Body of pancreas (tissue), 4 donors: ENCODE measurements around the gene GTPBP6.
"Not testable (repeated sequence)": the region's sequence is repeated elsewhere in the genome, so short reads cannot be mapped to it uniquely, and the experiment has no call there.

ENCODE experiments used
- POLR2A ChIP-seq, 3 donors: fragments of 450-650 bp; IDR thresholded peaks; one replicate each; pipeline ENCODE4 v1.6.1; 2016; ENCODE audit warnings: antibody characterized with exemption in 3 of 3, mild to moderate bottlenecking in 2 of 3
- TF ChIP-seq, protein P1 (sequence below), 7 experiments: fragments of 450-650 bp in 4 of 7; fragments of 200-600 bp in 3 of 7; sonication (generic) in 3 of 7; IDR thresholded peaks; one replicate each; pipeline ENCODE4 v1.5.1; 2016 to 2019; ENCODE audit warnings: antibody characterized with exemption in 7 of 7

DNA sequence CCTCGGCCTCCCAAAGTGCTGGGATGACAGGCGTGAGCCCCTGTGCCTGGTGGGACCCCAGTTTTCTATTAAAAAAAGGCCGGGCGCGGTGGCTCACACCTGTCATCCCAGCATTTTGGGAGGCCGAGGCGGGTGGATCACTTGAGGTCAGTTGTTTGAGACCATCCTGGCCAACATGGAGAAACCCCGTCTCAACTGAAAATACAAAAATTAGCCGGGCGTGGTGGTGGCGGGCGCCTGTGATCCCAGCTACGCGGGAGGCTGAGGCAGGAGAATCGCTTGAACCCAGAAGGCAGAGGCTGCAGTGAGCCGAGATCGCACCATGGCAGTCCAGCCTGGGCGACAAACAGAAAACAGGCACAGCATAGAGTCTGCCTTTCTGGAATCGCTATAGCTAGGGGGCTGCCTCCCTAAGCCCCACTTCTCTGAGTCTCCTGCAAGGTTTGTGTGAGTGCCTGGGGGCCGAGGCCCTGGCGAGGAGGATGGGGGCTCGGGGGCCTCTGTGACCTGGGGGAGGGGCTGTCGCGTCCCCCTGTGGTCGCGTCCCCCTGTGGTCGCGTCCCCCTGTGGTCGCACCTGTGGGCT lies 11.6 kb upstream of the GTPBP6 start:
- TF ChIP-seq, protein P1, sequence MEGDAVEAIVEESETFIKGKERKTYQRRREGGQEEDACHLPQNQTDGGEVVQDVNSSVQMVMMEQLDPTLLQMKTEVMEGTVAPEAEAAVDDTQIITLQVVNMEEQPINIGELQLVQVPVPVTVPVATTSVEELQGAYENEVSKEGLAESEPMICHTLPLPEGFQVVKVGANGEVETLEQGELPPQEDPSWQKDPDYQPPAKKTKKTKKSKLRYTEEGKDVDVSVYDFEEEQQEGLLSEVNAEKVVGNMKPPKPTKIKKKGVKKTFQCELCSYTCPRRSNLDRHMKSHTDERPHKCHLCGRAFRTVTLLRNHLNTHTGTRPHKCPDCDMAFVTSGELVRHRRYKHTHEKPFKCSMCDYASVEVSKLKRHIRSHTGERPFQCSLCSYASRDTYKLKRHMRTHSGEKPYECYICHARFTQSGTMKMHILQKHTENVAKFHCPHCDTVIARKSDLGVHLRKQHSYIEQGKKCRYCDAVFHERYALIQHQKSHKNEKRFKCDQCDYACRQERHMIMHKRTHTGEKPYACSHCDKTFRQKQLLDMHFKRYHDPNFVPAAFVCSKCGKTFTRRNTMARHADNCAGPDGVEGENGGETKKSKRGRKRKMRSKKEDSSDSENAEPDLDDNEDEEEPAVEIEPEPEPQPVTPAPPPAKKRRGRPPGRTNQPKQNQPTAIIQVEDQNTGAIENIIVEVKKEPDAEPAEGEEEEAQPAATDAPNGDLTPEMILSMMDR (IDR thresholded peaks at IDR 0.05), result not testable (repeated sequence)
- not testable (repeated sequence) for TF ChIP-seq POLR2A (IDR thresholded peaks at IDR 0.05)
